GM04503 (cell line): ENCODE results near the gene PHYHD1.

Experiments used
- DNase-seq: peaks from one replicate; pipeline ENCODE4 v3.0.0-alpha.2; 2012; ENCODE audit warnings: low read depth

PHYHD1 gene

DNA sequence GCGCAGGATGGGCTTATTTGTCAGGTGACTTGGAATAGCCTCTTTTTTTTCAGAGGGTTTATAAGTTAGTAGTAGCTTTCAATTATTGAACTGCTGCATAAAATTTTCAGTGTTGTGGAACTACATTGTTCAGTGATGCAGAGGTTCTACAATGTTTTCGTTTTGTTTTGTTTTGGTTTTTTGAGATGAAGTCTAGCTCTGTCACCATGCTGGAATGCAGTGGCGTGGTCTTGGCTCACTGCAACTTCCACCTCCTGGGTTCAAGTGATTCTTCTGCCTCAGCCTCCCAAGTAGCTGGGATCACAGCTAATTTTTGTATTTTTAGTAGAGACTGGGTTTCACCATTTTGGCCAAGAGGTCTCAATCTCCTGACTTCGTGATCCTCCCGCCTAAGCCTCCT, 48.7 kb downstream of the PHYHD1 start:
- DNase-seq: no peak

DNA sequence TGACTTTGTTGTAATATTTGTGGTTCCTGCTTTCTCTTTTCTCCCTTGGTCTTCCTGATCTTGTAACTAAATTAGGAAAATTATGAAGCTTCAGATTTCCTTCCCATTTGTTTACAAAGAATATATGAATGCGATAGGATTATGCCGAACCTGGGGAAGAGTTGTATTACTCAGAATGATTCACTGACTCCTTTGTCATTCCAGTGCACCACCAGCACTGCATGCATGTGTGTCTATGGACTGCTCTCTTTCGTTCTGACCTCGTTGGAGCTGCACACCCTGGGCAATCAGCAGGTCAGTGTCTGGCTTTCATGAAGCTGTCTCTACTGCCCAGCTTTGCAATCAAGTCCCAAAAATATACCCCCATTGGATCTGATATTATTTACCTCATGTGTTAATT, 52.2 kb downstream of the PHYHD1 start:
- no peak for DNase-seq

DNA sequence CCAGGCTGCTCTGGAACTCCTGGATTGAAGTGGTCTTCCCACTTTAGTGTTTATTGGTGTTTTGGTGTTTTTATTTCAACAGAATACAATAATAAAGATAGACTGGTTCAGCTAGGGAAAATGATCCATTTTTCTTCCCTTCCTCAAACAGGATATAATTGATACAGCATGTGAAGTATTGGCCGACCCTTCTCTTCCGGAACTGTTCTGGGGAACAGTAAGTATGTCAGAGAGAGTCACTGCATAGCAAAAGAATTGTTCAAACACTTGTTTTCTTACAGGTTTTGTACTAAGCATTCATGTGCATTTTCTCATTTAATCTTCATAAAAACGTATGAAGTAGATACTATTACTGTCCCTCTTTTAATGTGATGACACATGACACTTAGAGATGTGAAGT, 58.3 kb downstream of the PHYHD1 start:
- DNase-seq: no peak

DNA sequence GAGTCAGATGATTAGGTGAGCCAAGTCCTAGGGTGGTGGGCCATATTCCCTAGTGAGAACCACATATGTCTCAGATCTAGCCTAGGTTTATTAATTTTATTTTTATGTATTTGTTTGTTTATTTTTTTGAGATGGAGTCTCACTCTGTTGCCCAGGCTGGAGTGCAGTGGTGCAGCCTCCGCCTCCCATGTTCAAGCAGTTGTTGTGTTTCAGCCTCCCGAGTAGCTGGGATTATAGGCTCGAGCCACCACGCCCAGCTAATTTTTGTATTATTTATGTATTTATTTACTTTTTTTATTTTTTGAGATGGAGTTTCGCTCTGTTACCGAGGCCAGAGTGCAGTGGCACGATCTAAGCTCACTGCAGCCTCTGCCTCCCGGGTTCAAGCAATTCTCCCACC, 62.8 kb downstream of the PHYHD1 start:
- no peak for DNase-seq

- DNase-seq: no peak
These were observed 65.9 kb downstream of the PHYHD1 start for GRCh38 chr9:128986671-128987070.

DNA sequence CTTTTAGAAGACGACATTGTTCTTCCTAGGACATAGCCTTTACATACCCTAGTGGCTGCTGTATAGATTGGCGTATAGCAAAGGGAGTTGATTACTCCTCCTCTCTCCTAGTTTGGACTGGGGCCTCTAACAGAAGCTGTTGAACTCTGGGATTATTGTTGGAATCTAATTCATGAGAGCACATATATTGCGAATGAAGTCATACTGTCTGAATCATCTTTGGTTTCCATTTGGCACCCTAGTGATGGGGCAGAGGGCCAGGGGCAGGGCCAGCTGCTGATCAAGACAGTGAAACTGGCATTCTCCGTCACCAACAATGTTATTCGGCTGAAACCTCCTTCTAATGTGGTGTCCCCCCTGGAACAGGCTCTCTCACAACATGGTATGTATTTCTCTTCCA, 67.0 kb downstream of the PHYHD1 start:
- peak; percentile 74 for DNase-seq
